DND-41 (cell line): Measurements from ENCODE around the gene PRPSAP2.

ENCODE experiments used
- ATAC-seq: fragments of 200-7000 bp; cut with Tn5 transposase; 3 replicates; pipeline ENCODE4 v1.9.1; 2021; ENCODE audit warnings: low read depth; ENCODE audit not compliant: insufficient read depth
- DNase-seq: peaks from one replicate; pipeline ENCODE4 v3.0.0-alpha.2; 2020
- H2AFZ ChIP-seq: 2 replicates; pipeline ENCODE4 v1.6.0; 2012; ENCODE audit warnings: low read depth, low read length
- H3K27ac ChIP-seq: 2 replicates; pipeline ENCODE4 v1.5.1; 2012; ENCODE audit warnings: low read length, inconsistent platforms
- H3K27me3 ChIP-seq: fragments of 200-600 bp; sonication (generic); 2 replicates; pipeline ENCODE4 v1.6.0; 2012; ENCODE audit warnings: low read length, mild to moderate bottlenecking, inconsistent platforms; ENCODE audit not compliant: insufficient read depth, poor library complexity
- H3K36me3 ChIP-seq: 2 replicates; pipeline ENCODE4 v1.5.1; 2012; ENCODE audit warnings: low read length, inconsistent platforms; ENCODE audit not compliant: insufficient read depth
- H3K4me1 ChIP-seq: 2 replicates; pipeline ENCODE4 v1.5.1; 2012; ENCODE audit warnings: mild to moderate bottlenecking, low read length; ENCODE audit not compliant: insufficient read depth
- H3K4me2 ChIP-seq: 2 replicates; pipeline ENCODE4 v1.6.0; 2012; ENCODE audit warnings: mild to moderate bottlenecking, moderate library complexity, low read length, inconsistent platforms; ENCODE audit not compliant: insufficient read depth
- H3K4me3 ChIP-seq, 2 experiments: fragments of 200-600 bp in 1 of 2; shearing (Covaris generic) in 1 of 2; 2 replicates each; pipeline ENCODE4 v1.5.1; 2012 to 2016; ENCODE audit warnings: inconsistent platforms in 2 of 2, low read length in 2 of 2, mild to moderate bottlenecking in 2 of 2, low read depth in 1 of 2, moderate library complexity in 1 of 2
- H3K79me2 ChIP-seq: 2 replicates; pipeline ENCODE4 v1.6.0; 2012; ENCODE audit warnings: low read length, inconsistent platforms; ENCODE audit not compliant: insufficient read depth
- H3K9ac ChIP-seq: 2 replicates; pipeline ENCODE4 v1.6.0; 2012; ENCODE audit warnings: low read depth, mild to moderate bottlenecking, inconsistent platforms, low read length, moderate library complexity
- H3K9me3 ChIP-seq: 2 replicates; pipeline ENCODE4 v1.5.1; 2012; ENCODE audit warnings: low read length, moderate library complexity, mild to moderate bottlenecking, inconsistent platforms; ENCODE audit not compliant: insufficient read depth, severe bottlenecking
- H4K20me1 ChIP-seq: 2 replicates; pipeline ENCODE4 v1.6.0; 2012; ENCODE audit warnings: low read length; ENCODE audit not compliant: insufficient read depth
- EZH2 ChIP-seq: IDR thresholded peaks from 3 replicates; pipeline ENCODE4 v1.6.1; 2012; ENCODE audit warnings: borderline replicate concordance, low read depth, mild to moderate bottlenecking, moderate library complexity, low read length, inconsistent platforms; ENCODE audit not compliant: severe bottlenecking
- TF ChIP-seq, protein P1 (sequence below): IDR thresholded peaks from 2 replicates; pipeline ENCODE4 v1.5.1; 2012; ENCODE audit warnings: borderline replicate concordance, low read length, moderate library complexity, mild to moderate bottlenecking; ENCODE audit not compliant: poor library complexity, severe bottlenecking; ENCODE audit errors: extremely low read depth

The PRPSAP2 gene

GRCh38 chr17:18904482-18904881, 46.6 kb downstream of the PRPSAP2 start:
- TF ChIP-seq, protein P1, sequence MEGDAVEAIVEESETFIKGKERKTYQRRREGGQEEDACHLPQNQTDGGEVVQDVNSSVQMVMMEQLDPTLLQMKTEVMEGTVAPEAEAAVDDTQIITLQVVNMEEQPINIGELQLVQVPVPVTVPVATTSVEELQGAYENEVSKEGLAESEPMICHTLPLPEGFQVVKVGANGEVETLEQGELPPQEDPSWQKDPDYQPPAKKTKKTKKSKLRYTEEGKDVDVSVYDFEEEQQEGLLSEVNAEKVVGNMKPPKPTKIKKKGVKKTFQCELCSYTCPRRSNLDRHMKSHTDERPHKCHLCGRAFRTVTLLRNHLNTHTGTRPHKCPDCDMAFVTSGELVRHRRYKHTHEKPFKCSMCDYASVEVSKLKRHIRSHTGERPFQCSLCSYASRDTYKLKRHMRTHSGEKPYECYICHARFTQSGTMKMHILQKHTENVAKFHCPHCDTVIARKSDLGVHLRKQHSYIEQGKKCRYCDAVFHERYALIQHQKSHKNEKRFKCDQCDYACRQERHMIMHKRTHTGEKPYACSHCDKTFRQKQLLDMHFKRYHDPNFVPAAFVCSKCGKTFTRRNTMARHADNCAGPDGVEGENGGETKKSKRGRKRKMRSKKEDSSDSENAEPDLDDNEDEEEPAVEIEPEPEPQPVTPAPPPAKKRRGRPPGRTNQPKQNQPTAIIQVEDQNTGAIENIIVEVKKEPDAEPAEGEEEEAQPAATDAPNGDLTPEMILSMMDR = no peak
- TF ChIP-seq EZH2 = no peak
- ATAC-seq = no peak
- Histone ChIP-seq H3K9me3 (no peaks in the 10 kb centered on the region), H3K4me1 (peaks cover 21% of the 10 kb centered on the region), H4K20me1 (no peaks in the 10 kb centered on the region), H3K9ac (no peak overlapping the region), H3K27ac (no peak overlapping the region), H3K4me2 (no peak overlapping the region), H3K27me3 (no peaks in the 10 kb centered on the region), H3K4me3 (no peak overlapping the region), H3K36me3 (peaks cover 30% of the 10 kb centered on the region), H2AFZ (no peak overlapping the region), H3K79me2 (peaks cover 3% of the 10 kb centered on the region; the same call in 1 of the 2 replicates)
- no peak for DNase-seq

GRCh38 chr17:18905226-18905625, 47.3 kb downstream of the PRPSAP2 start:
- no peaks in the 10 kb centered on the region for H3K9me3 ChIP-seq
- H2AFZ ChIP-seq = no peak overlapping the region
- H3K79me2 ChIP-seq = peaks cover 3% of the 10 kb centered on the region; the same call in 1 of the 2 replicates
- DNase-seq (no peak), ATAC-seq (no peak)
- H3K36me3 ChIP-seq = peaks cover 34% of the 10 kb centered on the region
- H3K4me3 ChIP-seq = no peak overlapping the region
- no peaks in the 10 kb centered on the region for H3K27me3 ChIP-seq
- no peak overlapping the region for H3K27ac ChIP-seq
- no peak overlapping the region for H3K4me2 ChIP-seq
- TF ChIP-seq EZH2 = no peak
- TF ChIP-seq, protein P1 = no peak
- no peaks in the 10 kb centered on the region for H4K20me1 ChIP-seq
- H3K9ac ChIP-seq = no peak overlapping the region
- peaks cover 21% of the 10 kb centered on the region for H3K4me1 ChIP-seq

DNA sequence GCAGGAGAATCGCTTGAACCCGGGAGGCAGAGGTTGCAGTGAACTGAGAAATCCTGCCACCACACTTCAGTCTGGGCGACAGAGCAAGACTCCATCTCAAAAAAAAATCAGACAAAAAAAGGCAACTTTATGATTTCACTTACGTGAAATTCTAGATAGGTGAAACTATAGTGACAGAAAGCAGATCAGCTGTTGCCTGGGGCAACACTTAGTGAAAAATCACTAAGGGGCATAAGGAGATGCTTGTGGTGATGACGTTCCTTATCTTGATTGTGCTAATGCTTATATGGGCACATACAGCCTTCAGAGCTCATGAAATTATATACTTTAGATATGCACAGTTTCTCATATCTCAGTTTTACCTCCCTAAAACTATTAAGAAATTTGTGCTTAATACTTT, 52.4 kb downstream of the PRPSAP2 start:
- Histone ChIP-seq H3K36me3 (peaks cover 49% of the 10 kb centered on the region), H3K4me3 (no peak overlapping the region), H3K79me2 (no peaks in the 10 kb centered on the region), H3K27ac (no peak overlapping the region), H4K20me1 (no peaks in the 10 kb centered on the region), H3K4me1 (no peaks in the 10 kb centered on the region), H3K27me3 (no peaks in the 10 kb centered on the region), H2AFZ (no peak overlapping the region), H3K4me2 (no peak overlapping the region), H3K9me3 (no peaks in the 10 kb centered on the region), H3K9ac (no peak overlapping the region)
- DNase-seq (no peak), ATAC-seq (no peak)
- no peak for TF ChIP-seq EZH2
- TF ChIP-seq, protein P1 = no peak

DNA sequence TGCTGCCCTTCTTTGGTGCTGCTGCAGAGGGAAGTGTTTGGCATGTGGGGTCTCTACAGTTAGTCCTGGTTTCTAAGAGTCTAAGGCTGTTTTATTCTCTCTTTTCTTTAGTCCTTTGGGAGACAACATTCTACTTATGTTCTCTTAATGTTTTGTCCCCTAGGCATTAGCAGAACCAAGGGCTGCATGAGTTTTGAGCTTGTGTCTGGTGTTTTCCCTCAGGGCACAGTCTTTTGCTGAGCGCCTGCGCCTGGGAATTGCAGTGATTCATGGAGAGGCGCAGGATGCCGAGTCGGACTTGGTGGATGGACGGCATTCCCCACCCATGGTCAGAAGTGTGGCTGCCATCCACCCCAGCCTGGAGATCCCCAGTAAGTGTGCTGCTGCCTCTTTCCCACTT, 53.0 kb downstream of the PRPSAP2 start:
- no peak overlapping the region for H3K4me2 ChIP-seq
- H3K4me3 ChIP-seq = no peak overlapping the region
- no peaks in the 10 kb centered on the region for H3K27me3 ChIP-seq
- TF ChIP-seq, protein P1 = no peak
- no peak for TF ChIP-seq EZH2
- H3K36me3 ChIP-seq = peaks cover 51% of the 10 kb centered on the region
- H3K79me2 ChIP-seq = no peaks in the 10 kb centered on the region
- no peaks in the 10 kb centered on the region for H4K20me1 ChIP-seq
- no peaks in the 10 kb centered on the region for H3K9me3 ChIP-seq
- no peak overlapping the region for H3K9ac ChIP-seq
- no peak for DNase-seq
- no peak overlapping the region for H3K27ac ChIP-seq
- ATAC-seq = no peak
- no peaks in the 10 kb centered on the region for H3K4me1 ChIP-seq
- H2AFZ ChIP-seq = no peak overlapping the region
